Parathyroid adenoma (tissue), 2 donors: ENCODE results near the gene CD69.

Experiments
- H2AFZ ChIP-seq: fragments of 300-600 bp; sonication (generic); one replicate; pipeline ENCODE4 v1.7.0; 2017; ENCODE audit warnings: antibody characterized with exemption, mild to moderate bottlenecking
- H3K27ac ChIP-seq: fragments of 300-600 bp; sonication (generic); one replicate; pipeline ENCODE4 v1.7.0; 2017
- H3K27me3 ChIP-seq: fragments of 300-600 bp; sonication (generic); one replicate; pipeline ENCODE4 v1.7.0; 2017; ENCODE audit warnings: low read length; ENCODE audit not compliant: control insufficient read depth, insufficient read depth
- H3K36me3 ChIP-seq: fragments of 300-600 bp; sonication (generic); one replicate; pipeline ENCODE4 v1.7.0; 2017; ENCODE audit warnings: low read length; ENCODE audit not compliant: control insufficient read depth, insufficient read depth
- H3K4me1 ChIP-seq: fragments of 300-600 bp; sonication (generic); one replicate; pipeline ENCODE4 v1.7.0; 2017; ENCODE audit warnings: control low read depth
- H3K4me2 ChIP-seq: fragments of 300-600 bp; sonication (generic); one replicate; pipeline ENCODE4 v1.7.0; 2017; ENCODE audit warnings: low read length
- H3K4me3 ChIP-seq: fragments of 300-600 bp; sonication (generic); one replicate; pipeline ENCODE4 v1.7.0; 2017; ENCODE audit warnings: low read depth, low read length
- H3K79me2 ChIP-seq: fragments of 300-600 bp; sonication (generic); one replicate; pipeline ENCODE4 v1.7.0; 2017; ENCODE audit warnings: control low read depth
- H3K9ac ChIP-seq: fragments of 300-600 bp; sonication (generic); one replicate; pipeline ENCODE4 v1.7.0; 2017; ENCODE audit warnings: mild to moderate bottlenecking
- H3K9me3 ChIP-seq: fragments of 300-600 bp; sonication (generic); one replicate; pipeline ENCODE4 v1.7.0; 2017; ENCODE audit warnings: low read length; ENCODE audit not compliant: control insufficient read depth
- CTCF ChIP-seq: fragments of 300-600 bp; sonication (generic); IDR thresholded peaks from one replicate; pipeline ENCODE4 v1.7.0; 2017; ENCODE audit warnings: antibody characterized with exemption, mild to moderate bottlenecking
- donor health status: primary hyperparathyroidism.

CD69 gene

GRCh38 chr12:9805883-9806282 is 45.2 kb upstream of the CD69 start:
- TF ChIP-seq CTCF: no peak
- Histone ChIP-seq H3K27ac (no peak overlapping the region), H3K9ac (no peak overlapping the region), H3K4me2 (no peak overlapping the region), H2AFZ (no peak overlapping the region), H3K4me1 (no peaks in the 10 kb centered on the region), H3K36me3 (no peaks in the 10 kb centered on the region), H3K27me3 (no peaks in the 10 kb centered on the region), H3K9me3 (no peaks in the 10 kb centered on the region), H3K79me2 (no peaks in the 10 kb centered on the region), H3K4me3 (no peak overlapping the region)

GRCh38 chr12:9799961-9800360 is 39.3 kb upstream of the CD69 start:
- Histone ChIP-seq H3K9me3 (no peaks in the 10 kb centered on the region), H3K27ac (no peak overlapping the region), H3K36me3 (no peaks in the 10 kb centered on the region), H3K9ac (no peak overlapping the region), H3K4me1 (no peaks in the 10 kb centered on the region), H3K27me3 (no peaks in the 10 kb centered on the region), H2AFZ (no peak overlapping the region), H3K4me3 (no peak overlapping the region), H3K79me2 (no peaks in the 10 kb centered on the region), H3K4me2 (no peak overlapping the region)
- TF ChIP-seq CTCF: no peak

- Histone ChIP-seq H3K27me3 (no peaks in the 10 kb centered on the region), H3K9ac (no peak overlapping the region), H3K9me3 (no peaks in the 10 kb centered on the region), H3K27ac (no peak overlapping the region), H3K4me1 (no peaks in the 10 kb centered on the region), H3K36me3 (no peaks in the 10 kb centered on the region), H3K79me2 (no peaks in the 10 kb centered on the region), H3K4me2 (no peak overlapping the region), H2AFZ (no peak overlapping the region), H3K4me3 (no peak overlapping the region)
- TF ChIP-seq CTCF: peak; percentile 19
These were observed 37.3 kb upstream of the CD69 start for GRCh38 chr12:9797722-9798619.

GRCh38 chr12:9796971-9797370 is 36.3 kb upstream of the CD69 start:
- Histone ChIP-seq H3K27me3 (no peaks in the 10 kb centered on the region), H3K4me1 (no peaks in the 10 kb centered on the region), H3K27ac (no peak overlapping the region), H3K79me2 (no peaks in the 10 kb centered on the region), H2AFZ (no peak overlapping the region), H3K9ac (no peak overlapping the region), H3K36me3 (no peaks in the 10 kb centered on the region), H3K9me3 (no peaks in the 10 kb centered on the region), H3K4me3 (no peak overlapping the region), H3K4me2 (no peak overlapping the region)
- no peak for TF ChIP-seq CTCF

GRCh38 chr12:9796346-9796745 is 35.6 kb upstream of the CD69 start:
- no peak overlapping the region for H3K4me2 ChIP-seq
- H3K4me1 ChIP-seq: no peaks in the 10 kb centered on the region
- no peak overlapping the region for H3K9ac ChIP-seq
- no peaks in the 10 kb centered on the region for H3K79me2 ChIP-seq
- H3K27ac ChIP-seq: no peak overlapping the region
- TF ChIP-seq CTCF: no peak
- H2AFZ ChIP-seq: no peak overlapping the region
- H3K4me3 ChIP-seq: no peak overlapping the region
- H3K36me3 ChIP-seq: no peaks in the 10 kb centered on the region
- no peaks in the 10 kb centered on the region for H3K9me3 ChIP-seq
- no peaks in the 10 kb centered on the region for H3K27me3 ChIP-seq
